ENCODE data around the gene DERL3.

DNA sequence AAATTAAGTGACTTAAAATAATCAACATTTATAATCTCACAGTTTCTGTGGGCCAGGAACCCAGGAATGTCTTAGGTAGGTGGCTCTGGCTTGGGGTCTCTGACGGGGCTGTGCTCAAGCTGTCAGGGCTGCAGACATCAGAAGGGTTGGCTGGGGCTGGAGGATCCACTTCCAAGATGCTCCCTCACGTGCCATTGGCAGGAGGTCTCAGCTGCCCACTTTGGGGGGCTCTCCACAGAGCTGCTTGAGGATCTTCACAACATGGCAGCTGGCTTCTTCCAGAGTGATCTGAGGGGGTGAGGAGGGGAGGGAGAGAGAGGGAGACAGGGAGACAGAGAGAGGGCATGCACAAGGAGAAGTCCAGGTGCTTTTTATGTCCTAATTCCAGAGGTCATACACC, 37.0 kb upstream of the DERL3 start:
- no peak for TF ChIP-seq ZNF121 (tag by site-specific recombination; IDR thresholded peaks at IDR 0.05)
- TF ChIP-seq OVOL3 (tag by site-specific recombination; IDR thresholded peaks at IDR 0.05), result no peak
- TF ChIP-seq, protein P1, sequence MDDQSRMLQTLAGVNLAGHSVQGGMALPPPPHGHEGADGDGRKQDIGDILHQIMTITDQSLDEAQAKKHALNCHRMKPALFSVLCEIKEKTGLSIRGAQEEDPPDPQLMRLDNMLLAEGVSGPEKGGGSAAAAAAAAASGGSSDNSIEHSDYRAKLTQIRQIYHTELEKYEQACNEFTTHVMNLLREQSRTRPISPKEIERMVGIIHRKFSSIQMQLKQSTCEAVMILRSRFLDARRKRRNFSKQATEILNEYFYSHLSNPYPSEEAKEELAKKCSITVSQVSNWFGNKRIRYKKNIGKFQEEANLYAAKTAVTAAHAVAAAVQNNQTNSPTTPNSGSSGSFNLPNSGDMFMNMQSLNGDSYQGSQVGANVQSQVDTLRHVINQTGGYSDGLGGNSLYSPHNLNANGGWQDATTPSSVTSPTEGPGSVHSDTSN (CRISPR knock-in tag; IDR thresholded peaks at IDR 0.05), result no peak
- TF ChIP-seq CTCF (tag by site-specific recombination; IDR thresholded peaks at IDR 0.05), result no peak

Data from HEK293 (cell line).